GM18519 (cell line): ENCODE results near the gene EXD3.
"Not testable (repeated sequence)": the region's sequence is repeated elsewhere in the genome, so short reads cannot be mapped to it uniquely, and the experiment has no call there.

Experiments used
- ATAC-seq: cut with Tn5 transposase; IDR thresholded peaks from one replicate; pipeline ENCODE4 v1.9.1; 2021; ENCODE audit warnings: mild to moderate bottlenecking, moderate library complexity; ENCODE audit not compliant: unreplicated experiment, low FRiP score

Gene EXD3

GRCh38 chr9:137382444-137383080 lies 40.4 kb downstream of the EXD3 start:
- no peak for ATAC-seq

DNA sequence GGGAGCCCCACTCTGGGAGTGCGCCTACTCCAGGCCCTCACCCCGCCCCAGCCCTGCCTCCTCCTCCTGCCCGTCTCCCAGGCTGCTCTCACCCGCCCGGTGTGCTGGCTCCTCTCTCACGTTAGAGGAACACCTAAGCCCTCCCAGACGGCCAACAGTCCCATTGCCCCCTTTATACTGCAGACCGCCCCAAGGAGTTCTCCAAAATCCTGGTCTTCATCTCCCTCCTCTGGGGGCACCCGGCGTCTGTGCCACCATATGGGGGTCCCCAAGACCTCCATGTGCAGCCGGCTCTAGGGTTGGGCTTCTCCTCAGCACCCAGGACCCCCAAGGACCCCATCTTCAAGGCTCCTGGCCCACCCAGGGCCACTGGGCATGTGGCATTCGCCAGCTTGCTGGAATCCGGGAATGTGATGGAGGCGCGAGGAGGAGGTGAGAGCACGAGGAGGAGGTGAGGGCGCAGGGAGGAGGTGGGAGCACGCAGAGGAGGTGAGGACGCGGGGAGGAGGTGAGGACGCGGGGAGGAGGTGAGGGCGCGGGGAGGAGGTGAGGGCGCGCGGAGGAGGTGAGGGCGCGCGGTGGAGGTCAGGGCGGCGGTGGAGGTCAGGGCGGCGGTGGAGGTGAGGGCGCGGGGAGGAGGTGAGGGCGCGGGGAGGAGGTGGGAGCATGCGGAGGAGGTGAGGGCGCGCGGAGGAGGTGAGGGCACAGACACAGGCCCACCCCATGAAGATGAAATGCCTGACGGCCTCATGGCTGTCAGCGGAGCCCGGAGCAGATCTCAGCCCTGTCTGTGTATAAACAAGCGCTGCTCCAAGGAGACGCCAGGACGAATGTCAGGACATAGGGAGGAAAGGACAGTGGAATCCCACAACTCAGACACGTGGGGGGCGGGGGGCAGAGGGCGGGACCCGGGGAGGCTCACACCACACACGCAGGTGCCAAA lies 41.2 kb downstream of the EXD3 start:
- ATAC-seq = no peak

GRCh38 chr9:137380606-137381005 lies 42.4 kb downstream of the EXD3 start:
- ATAC-seq = no peak

GRCh38 chr9:137380171-137380570 lies 42.8 kb downstream of the EXD3 start:
- ATAC-seq = no peak

- ATAC-seq = no peak
Observed at GRCh38 chr9:137379761-137380161, 43.2 kb downstream of the EXD3 start.

- not testable (repeated sequence) for ATAC-seq
Observed at GRCh38 chr9:137378688-137379410, 44.1 kb downstream of the EXD3 start.

- ATAC-seq = no peak
Observed at GRCh38 chr9:137376386-137376785, 46.6 kb downstream of the EXD3 start.

DNA sequence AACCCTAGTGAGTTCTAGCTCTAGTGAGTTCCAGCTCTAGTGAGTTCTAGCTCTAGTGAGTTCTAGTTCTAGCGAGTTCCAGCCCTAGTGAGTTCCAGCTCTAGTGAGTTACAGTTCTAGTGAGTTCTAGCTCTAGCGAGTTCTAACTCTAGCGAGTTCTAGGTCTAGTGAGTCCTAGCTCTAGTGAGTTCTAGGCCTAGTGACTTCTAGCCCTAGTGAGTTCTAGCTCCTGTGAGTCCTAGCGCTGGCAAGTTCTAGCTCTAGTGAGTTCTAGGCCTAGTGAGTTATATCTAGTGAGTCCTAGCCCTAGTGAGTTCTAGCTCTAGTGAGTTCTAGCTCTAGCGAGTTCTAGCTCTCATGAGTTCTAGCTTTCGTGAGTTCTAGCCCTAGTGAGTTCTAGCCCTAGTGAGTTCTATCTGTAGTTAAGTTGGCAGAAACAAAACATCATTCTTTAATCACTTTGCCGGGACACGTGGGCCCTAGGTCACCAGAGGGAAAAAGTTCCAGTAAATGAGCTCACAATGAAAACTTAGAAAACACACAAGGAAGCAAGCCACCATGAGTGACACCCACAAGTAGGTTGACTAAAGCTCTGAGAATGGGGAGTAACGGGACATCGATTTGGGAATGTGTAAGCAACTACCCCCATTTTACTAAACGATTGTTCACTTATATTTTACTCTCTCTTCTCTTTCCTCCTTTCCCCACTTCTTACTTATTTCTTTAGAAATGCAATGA lies 47.5 kb downstream of the EXD3 start:
- ATAC-seq = no peak

- ATAC-seq = no peak
Observed at GRCh38 chr9:137374131-137374845, 48.7 kb downstream of the EXD3 start.

- ATAC-seq = no peak
Observed at GRCh38 chr9:137373611-137373980, 49.4 kb downstream of the EXD3 start.

DNA sequence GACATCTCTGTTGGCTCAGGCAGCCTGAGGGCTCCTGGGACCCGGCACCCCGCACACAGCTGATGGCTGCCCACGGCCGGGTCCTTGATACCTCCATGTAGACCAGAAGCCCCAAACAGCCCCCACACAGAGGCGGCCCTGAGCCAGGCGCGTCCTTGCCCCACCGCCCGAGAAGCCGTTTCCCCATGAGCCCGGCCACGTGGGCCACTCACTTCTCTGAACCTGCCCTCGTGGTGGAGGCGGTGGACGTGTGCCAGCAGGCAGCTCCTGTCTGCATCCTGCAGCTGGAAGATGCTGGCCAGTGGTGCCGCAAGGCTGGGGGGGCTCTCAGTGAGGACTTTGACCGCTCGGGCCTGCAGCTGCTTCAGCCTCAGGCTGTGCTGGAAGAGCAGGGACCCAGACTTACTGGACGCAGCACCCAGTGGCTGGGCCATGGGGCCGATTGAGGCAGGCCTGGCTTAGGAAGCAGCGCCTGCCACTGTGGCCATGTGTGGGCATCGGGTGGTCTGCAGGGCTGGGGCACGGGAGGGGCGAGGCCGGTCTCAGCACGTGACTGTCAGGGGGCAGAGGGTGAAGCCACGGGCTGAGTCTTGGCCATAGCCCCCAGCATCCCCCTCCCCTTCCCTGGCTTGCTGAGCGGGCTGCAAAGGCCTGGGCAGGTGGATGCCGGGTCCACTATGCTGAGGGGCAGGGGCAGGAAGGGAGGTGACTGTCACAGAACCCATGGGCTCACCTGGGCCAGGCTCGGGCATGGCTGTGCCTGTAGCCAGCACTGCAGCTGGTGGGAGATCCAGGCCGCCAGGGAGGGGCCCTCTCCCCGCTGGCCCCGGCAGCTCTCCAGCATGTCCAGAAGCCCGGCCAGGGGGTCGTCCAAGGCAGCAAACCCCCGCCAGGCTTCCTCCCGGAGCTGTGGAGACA lies 50.0 kb downstream of the EXD3 start:
- ATAC-seq = no peak

GRCh38 chr9:137371946-137372651 lies 50.9 kb downstream of the EXD3 start:
- ATAC-seq = no peak

GRCh38 chr9:137371521-137371941 lies 51.4 kb downstream of the EXD3 start:
- no peak for ATAC-seq

DNA sequence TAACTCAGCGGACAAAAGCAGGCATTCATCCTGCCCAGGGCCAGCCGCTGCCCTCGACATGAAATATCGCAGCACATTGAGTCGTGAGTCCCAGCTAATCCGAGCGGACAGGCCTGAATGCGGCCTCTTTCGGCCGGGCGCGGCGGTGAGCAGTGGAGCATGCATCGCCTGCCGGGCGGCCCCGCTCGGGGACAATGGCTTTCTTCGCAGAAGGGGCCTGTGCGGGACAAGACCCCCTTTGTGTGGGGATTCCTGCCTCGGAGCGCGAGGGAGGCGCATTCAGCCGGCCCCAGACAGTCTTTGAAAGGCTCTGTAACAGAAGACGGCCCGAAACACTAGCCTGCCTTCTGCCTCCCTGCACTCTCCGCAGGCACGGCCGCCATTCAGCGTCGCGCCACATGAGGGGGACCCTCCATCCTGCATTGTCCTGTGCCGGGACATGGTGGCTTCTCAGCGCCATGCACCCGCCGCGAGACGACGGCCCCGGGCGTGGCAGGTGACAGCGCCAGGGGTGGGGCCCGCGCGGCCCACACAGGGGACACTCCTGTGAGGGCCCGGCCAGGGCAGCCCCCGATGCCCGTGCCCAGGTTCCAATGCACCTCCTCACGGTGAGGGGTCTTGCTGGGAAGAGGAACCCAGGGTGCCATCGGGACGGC lies 52.0 kb downstream of the EXD3 start:
- ATAC-seq = no peak

- no peak for ATAC-seq
Observed at GRCh38 chr9:137369911-137370764, 52.8 kb downstream of the EXD3 start.

GRCh38 chr9:137369061-137369787 lies 53.7 kb downstream of the EXD3 start:
- no peak for ATAC-seq
